HCT116 (cell line): ENCODE data around the gene POMT2. TPM values are rescaled to one million over a fixed set of nuclear protein-coding genes. Genes with fewer than 3 reads are reported as not detected.
"Not testable (repeated sequence)": the region's sequence is repeated elsewhere in the genome, so short reads cannot be mapped to it uniquely, and the experiment has no call there.

Source experiments
- ATAC-seq: fragments of 200-7000 bp; cut with Tn5 transposase; 2 replicates; pipeline ENCODE4 v1.9.1; 2020; ENCODE audit warnings: mild to moderate bottlenecking, moderate library complexity
- BruUV-seq: library from RNA; stranded (reverse); fragments of 400-500 nt; replicated peaks from 2 replicates; lab custom pipeline; 2021; lab: Mats Ljungman, UMichigan
- CTCF ChIA-PET: fragments of 300-600 bp; sonication (Branson Sonifier 250); formaldehyde crosslinking; loops from one replicate; lab custom pipeline; 2021; ENCODE audit warnings: antibody characterized with exemption; lab: Charles Lee
- POLR2A ChIA-PET: fragments of 300-600, 350-600 bp; sonication (Branson Sonifier 250); formaldehyde crosslinking; loops from one replicate; lab custom pipeline; 2021; ENCODE audit warnings: antibody characterized with exemption; lab: Charles Lee
- RAD21 ChIA-PET, 2 experiments: fragments of 300-600 bp; sonication (Branson Sonifier 250); formaldehyde crosslinking; loops; one replicate each; lab custom pipeline; 2023; ENCODE audit warnings: low total read pairs in 2 of 2; ENCODE audit not compliant: uncharacterized antibody in 2 of 2, unreplicated experiment in 2 of 2, low non-redundant PET in 1 of 2; lab: Charles Lee
- DNase-seq: peaks from one replicate; pipeline ENCODE4 v3.0.0-alpha.2; 2010; ENCODE audit warnings: low read depth, low spot score
- H2AFZ ChIP-seq: fragments of 200-600 bp; shearing (Covaris generic), sonication (generic); 2 replicates; pipeline ENCODE4 v1.6.1; 2017; ENCODE audit warnings: low read depth, mixed run types, mixed read lengths, antibody characterized with exemption, low read length; ENCODE audit not compliant: poor library complexity, severe bottlenecking
- H3K27ac ChIP-seq: 2 replicates; pipeline ENCODE4 v1.5.1; 2012; ENCODE audit warnings: low read depth, low read length
- H3K27me3 ChIP-seq: fragments of 200-600 bp; sonication (generic); 2 replicates; pipeline ENCODE4 v1.6.1; 2016; ENCODE audit warnings: mixed run types, low read length, mixed read lengths; ENCODE audit not compliant: insufficient read depth
- H3K36me3 ChIP-seq, 2 experiments: fragments of 200-500 bp in 1 of 2; fragments of 200-600 bp in 1 of 2; sonication (Bioruptor generic) in 1 of 2; sonication (generic) in 1 of 2; 2 replicates each; pipeline versions ENCODE4 v1.5.1 to v1.6.1; 2014 to 2016; ENCODE audit warnings: low read length in 2 of 2, inconsistent platforms in 1 of 2, mixed read lengths in 1 of 2, mixed run types in 1 of 2; ENCODE audit not compliant: insufficient read depth in 2 of 2, control insufficient read depth in 1 of 2
- H3K4me1 ChIP-seq, 2 experiments: fragments of 200-600 bp in 1 of 2; sonication (generic) in 1 of 2; 2 replicates each; pipeline versions ENCODE4 v1.5.1 to v1.6.1; 2012 to 2017; ENCODE audit warnings: low read length in 2 of 2, inconsistent platforms in 1 of 2, mild to moderate bottlenecking in 1 of 2, mixed read lengths in 1 of 2, mixed run types in 1 of 2, moderate library complexity in 1 of 2; ENCODE audit not compliant: insufficient read depth in 2 of 2, control insufficient read depth in 1 of 2
- H3K4me2 ChIP-seq: fragments of 200-600 bp; sonication (generic); 2 replicates; pipeline ENCODE4 v1.6.1; 2017; ENCODE audit warnings: mixed run types, low read length, mixed read lengths
- H3K4me3 ChIP-seq, 2 experiments: fragments of 200-600 bp in 1 of 2; sonication (generic) in 1 of 2; replicated peaks in 1 of 2; 2 replicates each; pipeline ENCODE4 v1.5.1; 2011 to 2016; ENCODE audit warnings: low read length in 2 of 2, control low read depth in 1 of 2, low read depth in 1 of 2, mild to moderate bottlenecking in 1 of 2, mixed read lengths in 1 of 2, mixed run types in 1 of 2
- H3K79me2 ChIP-seq: fragments of 200-600 bp; sonication (generic); 2 replicates; pipeline ENCODE4 v1.6.1; 2017; ENCODE audit warnings: mild to moderate bottlenecking, mixed run types, low read length, moderate library complexity, mixed read lengths; ENCODE audit not compliant: insufficient read depth
- H3K9ac ChIP-seq: fragments of 200-600 bp; sonication (generic); 2 replicates; pipeline ENCODE4 v1.6.1; 2016; ENCODE audit warnings: low read length, mixed read lengths
- H3K9me2 ChIP-seq: fragments of 200-600 bp; sonication (generic), shearing (Covaris generic); 2 replicates; pipeline ENCODE4 v1.6.1; 2017; ENCODE audit warnings: mixed run types, mild to moderate bottlenecking, moderate library complexity; ENCODE audit not compliant: insufficient read depth
- H3K9me3 ChIP-seq, 2 experiments: fragments of 200-500 bp in 1 of 2; fragments of 200-600 bp in 1 of 2; sonication (Bioruptor generic) in 1 of 2; sonication (generic) in 1 of 2; 2 replicates each; pipeline ENCODE4 v1.6.1; 2014 to 2017; ENCODE audit warnings: low read length in 2 of 2, mixed read lengths in 2 of 2, inconsistent platforms in 1 of 2, low read depth in 1 of 2, mild to moderate bottlenecking in 1 of 2, mixed run types in 1 of 2, moderate library complexity in 1 of 2; ENCODE audit not compliant: control insufficient read depth in 1 of 2, insufficient read depth in 1 of 2
- H4K20me1 ChIP-seq: fragments of 200-600 bp; sonication (generic), shearing (Covaris generic); 2 replicates; pipeline ENCODE4 v1.6.1; 2017; ENCODE audit warnings: mixed run types, mild to moderate bottlenecking, moderate library complexity; ENCODE audit not compliant: insufficient read depth
- CEBPB ChIP-seq: IDR thresholded peaks from 2 replicates; pipeline ENCODE4 v1.6.1; 2012; ENCODE audit warnings: low read depth
- CTCF ChIP-seq, 3 experiments: fragments of 200-600 bp in 1 of 3; sonication (generic) in 1 of 3; IDR thresholded peaks in 2 of 3; conservative IDR thresholded peaks in 1 of 3; 2 replicates each; pipeline ENCODE4 v1.5.1; 2012 to 2017; ENCODE audit warnings: low read depth in 2 of 3, low read length in 2 of 3, antibody characterized with exemption in 1 of 3, borderline replicate concordance in 1 of 3, control low read depth in 1 of 3, mild to moderate bottlenecking in 1 of 3, mixed read lengths in 1 of 3, mixed run types in 1 of 3, moderate library complexity in 1 of 3; ENCODE audit not compliant: insufficient read depth in 1 of 3
- REST ChIP-seq: IDR thresholded peaks from 2 replicates; pipeline ENCODE4 v1.6.1; 2012; ENCODE audit warnings: low read depth
- SIN3A ChIP-seq: IDR thresholded peaks from 2 replicates; pipeline ENCODE4 v1.6.1; 2012; ENCODE audit warnings: low read depth
- ZFX ChIP-seq: fragments of 450-650 bp; IDR thresholded peaks from 2 replicates; pipeline ENCODE4 v1.6.1; 2017
- intact Hi-C: fragments of 100-400 bp; cut with micrococcal nuclease; formaldehyde crosslinking; loops from 2 replicates; pipeline ENCODE4 v1.10.0; 2022
- total RNA-seq: library from RNA; stranded (reverse); gene quantifications from one replicate; pipeline ENCODE4 v1.2.1, GENCODE V29; 2021; ENCODE audit not compliant: unreplicated experiment
- TF ChIP-seq, protein P1 (sequence below): IDR thresholded peaks from 2 replicates; pipeline ENCODE4 v1.6.1; 2012
- TF ChIP-seq, protein P2 (sequence below): IDR thresholded peaks from 2 replicates; pipeline ENCODE4 v1.6.1; 2012

Gene POMT2
- total RNA-seq, 1 experiment from 2014 or later, result 30.2 TPM

- H3K4me2 ChIP-seq, H3K9me3 ChIP-seq, H3K27ac ChIP-seq, H3K79me2 ChIP-seq, ATAC-seq, DNase-seq, H3K9me2 ChIP-seq, H3K4me3 ChIP-seq, H4K20me1 ChIP-seq, POLR2A ChIA-PET, H2AFZ ChIP-seq, H3K9ac ChIP-seq, intact Hi-C loops, H3K27me3 ChIP-seq, H3K4me1 ChIP-seq, BruUV-seq, CTCF ChIA-PET, RAD21 ChIA-PET: not testable (repeated sequence)
- peaks cover 8 to 10% of the 10 kb centered on the region in 2 experiments; a peak in 3 of 4 replicates for H3K36me3 ChIP-seq
Measured at GRCh38 chr14:77280921-77281320, 39.8 kb downstream of the POMT2 start.

GRCh38 chr14:77279719-77280118 lies 41.0 kb downstream of the POMT2 start:
- no peaks in the 10 kb centered on the region for H3K4me1 ChIP-seq
- H3K27ac ChIP-seq, result no peak overlapping the region
- ChIA-PET CTCF (no interaction called here), POLR2A (no interaction called here), RAD21 (no interaction called here)
- H3K9me3 ChIP-seq, result no peaks in the 10 kb centered on the region
- H3K79me2 ChIP-seq, result no peaks in the 10 kb centered on the region
- H3K9ac ChIP-seq, result no peak overlapping the region
- intact Hi-C loops, result no loop called here
- no peak for DNase-seq
- H2AFZ ChIP-seq, result no peak overlapping the region
- no peak for ATAC-seq
- peaks cover 7% of the 10 kb centered on the region in 2 experiments; a peak in 3 of 4 replicates for H3K36me3 ChIP-seq
- no peaks in the 10 kb centered on the region for H4K20me1 ChIP-seq
- BruUV-seq, result no TSS peak
- H3K27me3 ChIP-seq, result no peaks in the 10 kb centered on the region
- TF ChIP-seq CEBPB, result no peak
- TF ChIP-seq, protein P1, sequence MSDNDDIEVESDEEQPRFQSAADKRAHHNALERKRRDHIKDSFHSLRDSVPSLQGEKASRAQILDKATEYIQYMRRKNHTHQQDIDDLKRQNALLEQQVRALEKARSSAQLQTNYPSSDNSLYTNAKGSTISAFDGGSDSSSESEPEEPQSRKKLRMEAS, result no peak
- TF ChIP-seq REST, result no peak
- TF ChIP-seq CTCF (IDR thresholded peaks at IDR 0.05 in 2 of 3, conservative IDR thresholded peaks at IDR 0.05 in 1 of 3; ENCODE audit: borderline replicate concordance in 1 of 3, insufficient read depth in 1 of 3, low read depth in 2 of 3, low read length in 2 of 3), result no peak
- no peak for TF ChIP-seq ZFX
- TF ChIP-seq, protein P2, sequence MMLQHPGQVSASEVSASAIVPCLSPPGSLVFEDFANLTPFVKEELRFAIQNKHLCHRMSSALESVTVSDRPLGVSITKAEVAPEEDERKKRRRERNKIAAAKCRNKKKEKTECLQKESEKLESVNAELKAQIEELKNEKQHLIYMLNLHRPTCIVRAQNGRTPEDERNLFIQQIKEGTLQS, result no peak
- no peak for TF ChIP-seq SIN3A
- no peak overlapping the region for H3K4me3 ChIP-seq
- H3K9me2 ChIP-seq, result no peaks in the 10 kb centered on the region
- no peak overlapping the region for H3K4me2 ChIP-seq
